ENCODE results near the gene SETD7.

DNA sequence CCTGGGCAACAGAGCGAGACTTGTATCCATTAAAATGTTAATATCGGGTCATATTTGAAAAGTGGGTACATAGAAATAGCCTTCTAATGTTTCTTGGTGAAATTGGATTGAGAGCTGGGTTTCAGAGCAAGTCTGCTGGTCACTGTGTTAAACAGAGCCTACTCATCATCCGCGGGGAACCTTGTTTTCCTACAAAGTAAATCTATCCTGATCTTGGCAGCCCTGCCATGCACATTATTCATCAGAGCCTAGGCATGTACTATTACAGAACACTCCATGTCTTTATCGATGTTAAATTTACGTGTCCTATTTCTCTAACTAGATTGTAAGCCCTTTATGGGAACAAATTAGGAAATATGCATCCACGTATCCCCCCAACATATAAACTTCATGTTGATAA is 18.7 kb downstream of the SETD7 start:
- TF ChIP-seq EZH2 (IDR thresholded peaks at IDR 0.05; ENCODE audit: borderline replicate concordance, insufficient read depth, low read depth, low read length, poor library complexity, severe bottlenecking) (no peak), CTCF (IDR thresholded peaks at IDR 0.05) (no peak)

All from B cell (primary cell).